GM18505 (cell line): ENCODE data around the gene DNMT3L.
"Not testable (repeated sequence)": the region's sequence is repeated elsewhere in the genome, so short reads cannot be mapped to it uniquely, and the experiment has no call there.

ENCODE experiments used
- ATAC-seq: cut with Tn5 transposase; IDR thresholded peaks from one replicate; pipeline ENCODE4 v1.9.1; 2021; ENCODE audit not compliant: unreplicated experiment
- POLR2A ChIP-seq: IDR thresholded peaks from 4 replicates; pipeline ENCODE4 v1.6.1; 2011; ENCODE audit warnings: borderline replicate concordance; ENCODE audit not compliant: insufficient read depth, insufficient read length; ENCODE audit errors: extremely low read depth

Gene DNMT3L

GRCh38 chr21:44291078-44291935 is 29.6 kb upstream of the DNMT3L start:
- ATAC-seq, result no peak
- TF ChIP-seq POLR2A, result no peak

- no peak for TF ChIP-seq POLR2A
Measured at GRCh38 chr21:44290327-44291077, 28.8 kb upstream of the DNMT3L start.

GRCh38 chr21:44289381-44290010 is 27.8 kb upstream of the DNMT3L start:
- ATAC-seq, result no peak
- TF ChIP-seq POLR2A, result no peak

More at GRCh38 chr21:44290327-44291077, 28.8 kb upstream of the DNMT3L start:
- no peak for ATAC-seq

GRCh38 chr21:44288251-44289110 is 26.8 kb upstream of the DNMT3L start:
- ATAC-seq, result no peak
- no peak for TF ChIP-seq POLR2A

- ATAC-seq, result no peak
Measured at GRCh38 chr21:44286716-44287632, 25.3 kb upstream of the DNMT3L start.

GRCh38 chr21:44286086-44286715 is 24.5 kb upstream of the DNMT3L start:
- no peak for TF ChIP-seq POLR2A

More at GRCh38 chr21:44286716-44287632, 25.3 kb upstream of the DNMT3L start:
- TF ChIP-seq POLR2A, result no peak

GRCh38 chr21:44285138-44285992 is 23.7 kb upstream of the DNMT3L start, which contains the start of gene AIRE:
Gene AIRE, plus strand, starts transcription at chr21:44285876. Its CDS starts 131 bp downstream, at chr21:44286007.
- TF ChIP-seq POLR2A, result no peak
- ATAC-seq, result no peak

More at GRCh38 chr21:44286086-44286715, 24.5 kb upstream of the DNMT3L start:
- ATAC-seq, result no peak

GRCh38 chr21:44283948-44284347 is 22.3 kb upstream of the DNMT3L start:
- no peak for ATAC-seq
- no peak for TF ChIP-seq POLR2A

- not testable (repeated sequence) for ATAC-seq
Measured at GRCh38 chr21:44283211-44283785, 21.6 kb upstream of the DNMT3L start.

- TF ChIP-seq POLR2A, result no peak
- no peak for ATAC-seq
Measured at GRCh38 chr21:44282370-44282769, 20.7 kb upstream of the DNMT3L start.

GRCh38 chr21:44281801-44282200 is 20.1 kb upstream of the DNMT3L start:
- TF ChIP-seq POLR2A, result no peak
- no peak for ATAC-seq
